Skin of body (tissue), 2 donors: ENCODE data around the gene MYBBP1A. TPM values are rescaled to one million over a fixed set of nuclear protein-coding genes. Genes with fewer than 3 reads are reported as not detected.
A peak's percentile ranks its signal among the peaks of the same experiment; 100 is the strongest.

Experiments
- DNase-seq: peaks from one replicate; lab custom pipeline; 2025; lab: John Stamatoyannopoulos, UW
- total RNA-seq: library from RNA; depleted of rRNA; stranded (reverse); fragments of >200 nt; gene quantifications from one replicate; pipeline ENCODE4 v1.2.3, GENCODE V29; 2014

MYBBP1A gene
- total RNA-seq, 1 donor from 2014 or later = 30.2 TPM

DNA sequence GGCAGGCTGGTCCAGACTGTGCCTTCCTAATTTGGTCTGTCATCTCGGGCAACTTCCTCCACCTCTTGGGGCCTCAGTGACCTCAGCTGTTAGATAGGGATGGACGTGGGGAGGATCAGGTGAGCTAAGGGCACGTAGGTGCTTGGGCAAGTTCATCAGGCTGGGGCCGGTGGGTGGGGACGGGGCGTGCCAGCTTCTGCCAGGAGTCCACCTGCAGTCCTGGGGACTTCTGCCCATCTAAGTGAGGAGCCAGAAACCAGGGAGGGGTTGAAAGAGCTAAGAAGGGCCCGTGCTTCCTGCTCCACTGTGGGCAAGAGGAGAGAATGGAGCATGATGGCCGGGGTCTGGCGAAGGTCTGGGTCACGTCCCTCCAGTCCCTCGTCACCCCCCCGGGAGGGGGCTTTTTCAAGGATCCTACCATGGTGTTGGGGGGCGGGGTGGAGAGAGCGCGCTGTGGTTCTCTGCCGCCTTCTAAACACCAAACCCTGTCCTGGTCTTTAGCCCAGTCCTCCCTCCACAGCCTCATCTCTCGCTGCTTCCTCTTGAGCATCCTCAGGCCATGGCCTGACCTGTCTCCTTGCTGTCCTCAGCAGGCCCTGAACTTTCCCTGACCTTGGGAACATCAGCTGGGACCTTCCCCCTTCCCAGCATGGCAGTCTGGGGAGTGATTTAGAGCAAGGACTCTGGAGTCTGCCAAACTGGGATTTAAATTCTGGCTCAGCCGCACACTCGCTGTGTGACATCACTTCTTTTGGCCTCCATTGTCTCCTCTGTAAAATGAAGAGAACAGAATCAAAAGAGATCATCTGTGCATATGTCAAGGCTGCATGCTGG lies 34.9 kb downstream of the MYBBP1A start:
- DNase-seq = peak; percentile 18

DNA sequence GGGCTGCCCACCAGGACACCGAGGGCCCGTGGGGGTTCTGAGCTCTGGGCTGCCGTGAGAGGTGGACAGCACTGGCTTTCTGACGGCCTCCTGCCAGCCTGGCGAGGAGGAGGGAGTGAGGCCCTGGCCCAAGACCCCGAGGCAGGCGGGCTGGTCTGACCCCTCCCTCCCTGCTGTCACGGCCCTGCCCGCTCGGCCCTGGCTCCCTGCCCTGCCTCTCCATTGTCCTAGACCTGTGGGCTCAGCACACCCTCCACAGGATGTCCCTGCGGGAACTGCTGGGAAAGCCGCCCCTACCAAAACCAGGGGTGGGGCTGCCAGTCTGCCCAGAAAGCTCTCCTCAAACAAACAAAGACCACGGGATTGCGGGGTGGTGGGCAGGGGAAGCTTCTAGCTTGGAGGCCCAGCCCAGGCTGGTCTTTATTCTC lies 35.8 kb downstream of the MYBBP1A start:
- DNase-seq = no peak

DNA sequence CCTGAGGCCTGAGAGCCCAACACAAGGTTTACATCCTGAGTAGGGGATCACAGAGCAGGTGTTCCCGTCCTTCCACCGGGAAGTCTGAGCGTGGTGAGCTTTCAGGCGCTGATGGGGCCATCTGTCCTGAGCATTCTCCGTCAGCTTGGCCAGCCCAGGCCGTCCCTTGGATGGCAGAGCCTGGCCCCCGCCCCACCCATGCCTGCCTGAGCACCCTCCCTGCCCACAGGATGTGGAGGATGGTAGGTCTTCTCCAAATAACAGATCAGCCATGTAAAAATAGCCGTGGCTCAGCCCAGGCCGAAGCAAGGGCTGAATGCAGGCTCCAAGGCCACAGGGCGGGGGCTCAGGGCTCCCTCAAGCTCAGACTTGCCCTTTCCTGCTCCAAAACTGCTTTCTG lies 36.3 kb downstream of the MYBBP1A start:
- DNase-seq = no peak

DNA sequence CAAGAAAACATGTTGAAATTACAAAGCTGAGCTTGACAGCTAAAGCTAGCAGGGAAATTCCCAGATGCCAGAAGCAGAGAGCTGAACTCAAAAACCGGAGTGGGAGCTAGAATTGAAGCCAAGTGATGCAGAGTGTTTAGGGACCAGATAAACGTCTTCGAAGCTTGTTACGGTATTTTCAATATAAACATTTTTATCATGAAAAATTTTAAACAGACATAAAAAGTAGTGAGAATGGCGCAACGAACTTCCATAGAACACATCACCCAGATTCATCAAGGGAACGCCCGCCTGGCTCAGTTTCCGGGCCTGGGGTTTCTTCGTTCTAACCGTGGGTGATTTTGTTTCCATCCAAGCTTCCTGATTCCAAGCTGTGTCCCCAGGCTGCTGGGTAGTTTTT lies 38.4 kb downstream of the MYBBP1A start:
- peak; percentile 78 for DNase-seq

DNA sequence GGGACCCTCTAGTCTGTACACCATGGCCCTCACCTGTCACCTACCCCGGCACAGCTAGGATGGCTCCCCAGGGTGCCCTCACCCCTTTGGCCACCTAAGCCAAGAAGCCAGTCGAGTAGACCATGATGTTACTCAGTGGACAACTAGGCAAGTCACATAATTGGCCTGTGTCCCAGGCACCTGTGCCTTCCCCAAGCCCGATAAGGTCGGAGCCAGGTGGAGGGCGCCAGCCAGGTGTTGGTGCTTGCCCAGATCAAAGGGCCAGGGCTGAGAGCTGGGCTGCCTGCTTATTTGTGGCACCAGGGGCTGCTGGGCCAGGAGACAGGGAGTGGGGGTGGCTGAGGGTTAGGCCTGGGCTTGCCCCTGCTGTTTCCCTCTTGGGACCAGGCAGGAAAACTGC lies 39.7 kb downstream of the MYBBP1A start:
- DNase-seq = no peak

DNA sequence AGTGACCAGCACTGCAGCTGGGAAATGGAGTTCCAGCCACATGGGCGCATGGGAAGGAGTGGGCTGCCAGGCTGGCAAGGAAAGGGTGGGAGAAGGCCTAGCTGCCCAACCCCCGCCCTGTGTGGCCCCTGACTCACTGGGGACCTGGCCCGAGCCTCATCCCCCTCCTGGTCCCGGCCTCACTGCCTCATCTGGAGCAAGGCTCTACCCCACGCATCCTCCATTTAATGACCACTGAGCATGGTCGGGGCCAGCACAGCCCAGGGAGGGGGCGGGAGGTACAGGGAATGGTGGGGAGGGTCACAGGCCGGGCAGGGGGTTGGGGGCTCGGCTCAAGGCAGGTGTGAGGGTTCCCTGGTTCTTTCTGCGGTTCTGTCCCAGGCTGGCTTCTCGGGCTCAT lies 40.4 kb downstream of the MYBBP1A start:
- DNase-seq = no peak

DNA sequence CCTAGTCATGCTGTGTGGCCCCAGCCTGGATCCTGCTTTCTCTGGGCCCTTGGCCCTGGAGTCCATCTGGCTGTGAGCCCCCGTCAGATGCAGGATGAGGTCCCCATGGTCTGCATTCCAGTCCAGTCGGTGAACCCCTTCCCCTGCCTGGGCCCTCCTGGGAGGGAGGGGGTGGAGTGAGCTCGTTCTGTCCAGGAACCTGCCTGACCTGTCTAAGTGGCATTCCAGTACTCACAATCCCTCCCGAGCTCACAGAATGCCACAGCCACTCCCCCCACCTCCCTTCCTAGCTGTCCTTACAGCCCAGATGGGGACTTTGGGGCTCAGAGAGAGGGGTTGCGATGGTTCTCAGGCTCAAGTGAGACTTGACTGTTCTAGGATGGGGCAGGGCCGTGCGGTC lies 41.0 kb downstream of the MYBBP1A start:
- no peak for DNase-seq

DNA sequence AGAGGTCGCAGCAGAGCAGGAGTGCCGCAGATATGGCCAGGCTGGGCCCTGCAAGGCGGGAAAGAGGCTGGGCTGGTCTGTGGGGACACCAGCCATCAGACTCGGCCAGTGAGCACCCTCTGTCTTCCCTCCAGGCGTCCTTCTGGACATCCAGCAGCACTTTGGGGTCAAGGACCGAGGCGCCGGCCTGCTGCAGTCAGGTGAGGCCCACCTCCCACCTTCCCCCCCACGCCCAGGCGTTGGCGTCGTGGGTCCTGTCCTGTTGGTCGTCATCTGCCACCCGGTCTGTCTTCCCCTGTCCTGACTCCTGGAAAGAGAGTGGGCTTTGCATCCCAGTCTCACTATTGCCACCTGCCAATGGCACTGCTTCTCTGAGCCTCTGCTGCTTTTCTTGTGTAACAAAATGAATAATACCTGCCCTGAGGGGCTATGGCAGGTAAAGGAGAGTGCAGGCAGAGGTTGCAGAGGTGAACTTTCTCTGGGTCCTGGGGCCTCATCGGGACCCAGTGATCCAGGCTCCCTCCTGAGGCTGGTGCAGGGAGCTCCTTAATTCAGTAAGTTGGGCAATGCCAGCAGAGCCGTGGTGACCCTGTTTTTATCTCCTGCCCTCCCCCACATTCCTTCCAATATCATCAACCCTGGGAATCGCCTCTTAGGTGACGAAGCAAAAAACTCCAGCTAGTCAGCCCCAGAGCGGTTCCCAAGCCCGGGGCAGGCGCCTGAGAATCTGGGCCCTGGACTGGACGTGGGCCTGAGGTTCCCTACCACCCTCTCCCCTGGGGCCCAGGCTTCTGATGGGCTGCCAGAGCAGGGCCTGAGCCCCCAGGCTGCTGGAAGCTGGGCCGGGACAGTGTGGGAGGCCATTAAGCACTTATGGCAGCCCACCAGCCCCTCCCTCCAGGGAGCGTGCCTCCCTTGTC lies 41.8 kb downstream of the MYBBP1A start:
- no peak for DNase-seq

DNA sequence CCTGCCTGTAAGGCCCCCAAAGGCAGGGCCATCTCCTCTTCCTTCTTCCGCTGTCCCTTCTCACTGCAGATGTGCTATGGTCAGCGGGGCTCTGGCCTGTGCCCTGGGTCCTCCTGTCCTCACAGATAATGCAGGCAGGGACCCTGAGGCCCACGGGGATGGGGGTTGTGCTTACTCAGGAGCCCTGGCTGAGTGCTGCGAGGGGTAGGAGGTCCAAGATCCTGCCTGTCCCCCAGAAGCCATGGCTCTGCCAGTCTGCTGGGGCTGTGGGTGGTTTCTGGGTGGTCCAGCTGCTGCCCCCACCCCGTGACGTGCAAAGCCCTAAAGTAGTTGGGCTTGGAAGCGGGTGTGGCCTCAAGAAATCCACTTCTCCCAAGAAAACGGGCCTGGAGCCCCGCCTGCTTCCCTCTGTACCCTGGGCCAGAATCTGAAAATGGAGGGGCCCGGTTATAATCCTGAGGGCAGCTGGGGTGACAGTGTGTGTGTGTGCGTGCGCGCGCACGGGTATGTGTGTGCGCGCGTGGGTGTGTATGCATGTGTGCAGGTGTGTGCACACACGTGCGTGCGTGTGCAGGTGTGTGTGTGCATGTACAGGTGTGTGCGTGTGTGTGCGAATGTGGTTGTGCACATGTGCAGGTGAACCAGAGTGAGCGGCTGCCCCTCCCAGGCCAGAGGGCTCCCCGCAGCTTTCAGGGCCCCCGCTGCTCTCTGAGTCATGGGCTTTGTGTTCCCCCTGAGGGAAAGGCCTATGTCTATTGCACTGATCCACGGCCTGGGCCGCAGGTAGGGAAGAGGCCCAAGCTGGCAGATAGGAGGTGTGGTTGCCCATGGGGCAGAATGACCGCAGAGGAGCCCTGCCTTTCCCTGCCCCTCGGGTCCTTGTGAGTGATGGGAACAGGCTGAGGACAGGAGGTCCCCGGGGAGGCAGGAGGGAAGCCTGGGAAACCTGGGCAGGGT lies 42.8 kb downstream of the MYBBP1A start:
- DNase-seq = no peak

DNA sequence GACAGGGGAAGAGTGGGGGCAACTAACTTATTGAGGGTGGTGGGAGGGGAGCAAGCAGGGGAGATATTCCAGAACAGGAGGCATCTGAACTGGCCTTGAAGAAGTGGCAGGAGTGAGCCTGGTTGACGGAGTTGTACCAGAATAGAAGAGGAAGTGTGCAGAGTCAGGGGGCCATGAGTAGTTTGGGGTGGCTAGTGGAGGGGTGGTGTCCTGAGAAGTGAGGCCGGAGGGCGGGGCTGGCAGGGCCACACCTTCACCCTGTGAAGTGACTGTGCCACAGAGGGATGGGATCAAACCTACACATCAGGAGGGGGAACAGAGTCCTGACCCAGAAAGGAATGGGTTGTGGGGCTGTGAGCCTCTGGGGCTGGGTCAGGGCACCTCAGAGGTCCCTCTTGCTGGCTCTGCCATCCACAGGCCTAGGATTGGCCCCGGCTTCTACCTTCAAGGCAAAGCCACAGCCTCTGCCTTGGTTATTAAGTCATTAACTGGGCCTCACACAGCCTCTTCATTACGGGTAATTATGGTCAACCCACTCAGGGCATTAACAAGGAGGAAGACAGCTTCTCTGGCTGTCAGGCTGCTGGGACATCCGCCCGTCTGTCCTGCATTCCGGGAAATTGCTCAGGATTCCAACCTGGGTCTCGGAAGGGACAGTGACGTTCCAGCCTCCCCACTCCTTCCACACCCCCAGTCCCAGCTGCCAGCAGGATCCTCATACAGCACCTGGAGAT lies 43.8 kb downstream of the MYBBP1A start:
- no peak for DNase-seq

DNA sequence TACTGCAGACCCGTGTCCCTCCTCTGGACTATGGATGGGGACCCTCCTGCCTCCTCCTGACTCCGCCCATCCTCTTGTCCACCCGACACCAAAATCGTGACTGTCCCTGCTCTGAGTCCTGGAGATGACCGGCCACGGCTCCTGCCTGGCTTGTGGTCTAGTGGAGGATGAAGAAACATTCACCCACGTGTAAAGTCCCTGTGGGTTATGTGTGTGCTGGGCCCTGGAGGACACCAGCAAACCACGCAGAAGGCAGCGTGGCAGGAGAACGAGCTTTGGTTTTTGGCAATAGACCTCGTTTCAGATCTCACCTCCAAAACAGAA lies 44.6 kb downstream of the MYBBP1A start:
- DNase-seq = no peak

DNA sequence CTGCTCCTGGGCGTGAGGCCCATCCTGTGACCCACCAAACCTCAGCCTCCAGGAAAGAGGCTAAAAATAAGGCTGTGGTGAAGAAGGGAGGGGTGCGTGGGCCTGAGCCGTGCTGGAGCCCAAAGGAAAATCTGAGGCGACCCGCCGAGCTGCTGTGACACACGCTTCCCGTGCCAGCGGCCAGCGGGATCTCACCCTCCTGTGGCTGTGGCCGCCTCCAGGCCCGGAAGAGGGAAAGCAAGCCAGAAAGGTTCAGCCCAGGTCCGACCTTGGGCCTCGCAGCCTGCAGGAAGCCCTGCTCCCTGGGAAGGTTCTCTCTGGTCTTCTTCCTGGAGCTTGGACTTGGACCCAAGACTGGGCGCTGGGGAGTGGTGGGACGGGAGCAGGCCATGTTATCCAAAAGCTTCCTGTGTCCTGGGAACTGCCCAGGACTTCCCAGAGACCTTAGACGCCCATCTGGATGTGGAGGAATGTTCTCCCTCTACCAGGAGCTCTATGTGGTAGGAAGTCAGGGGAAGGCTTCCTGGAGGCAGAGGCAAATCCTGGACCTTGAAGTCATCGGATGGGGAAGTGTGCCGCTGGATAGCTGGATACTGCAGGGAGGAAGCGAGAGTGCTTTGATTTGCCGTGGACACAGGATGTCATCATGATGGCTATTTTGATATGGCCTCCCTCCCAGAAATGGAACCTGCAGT lies 45.1 kb downstream of the MYBBP1A start:
- no peak for DNase-seq

DNA sequence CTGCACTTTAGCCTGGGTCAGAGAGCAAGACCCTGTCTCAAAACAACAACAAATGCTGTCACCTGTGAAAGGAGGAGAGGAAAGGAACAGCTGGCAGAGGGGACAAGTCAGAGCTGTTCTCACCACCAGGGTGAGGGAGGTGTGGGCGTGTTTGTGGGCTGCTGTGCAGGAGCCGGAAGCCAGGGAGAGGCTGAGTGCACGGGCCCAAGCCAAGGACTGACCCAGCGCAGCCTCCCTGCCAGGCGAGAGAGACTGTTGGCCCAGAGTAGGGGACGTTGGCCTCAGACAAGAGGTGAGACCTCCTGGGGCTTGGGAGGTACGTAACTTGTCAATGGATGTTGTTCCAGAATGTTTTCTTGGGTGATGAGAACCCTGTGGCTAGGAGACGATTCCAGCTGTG lies 45.8 kb downstream of the MYBBP1A start:
- DNase-seq = no peak

DNA sequence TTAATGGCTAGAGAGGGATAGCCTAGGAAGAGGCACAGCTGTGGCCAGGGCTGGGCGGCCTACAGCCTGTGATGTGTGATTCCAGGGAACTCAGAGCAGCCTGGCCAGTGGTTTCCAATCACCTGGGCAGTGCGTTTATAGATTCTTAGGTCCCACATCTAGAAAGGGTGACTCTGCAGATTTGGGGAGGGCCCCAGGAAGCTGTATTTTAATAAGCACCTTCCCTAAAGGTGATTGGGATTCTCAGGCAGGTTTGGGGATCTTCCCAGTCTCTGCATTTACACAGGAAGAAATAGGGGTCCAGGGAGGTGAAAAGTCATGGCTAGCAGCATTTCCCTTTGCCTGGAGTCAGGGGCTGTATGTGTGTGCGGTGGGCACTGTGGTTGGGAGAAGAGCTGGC lies 47.0 kb downstream of the MYBBP1A start:
- DNase-seq = no peak

DNA sequence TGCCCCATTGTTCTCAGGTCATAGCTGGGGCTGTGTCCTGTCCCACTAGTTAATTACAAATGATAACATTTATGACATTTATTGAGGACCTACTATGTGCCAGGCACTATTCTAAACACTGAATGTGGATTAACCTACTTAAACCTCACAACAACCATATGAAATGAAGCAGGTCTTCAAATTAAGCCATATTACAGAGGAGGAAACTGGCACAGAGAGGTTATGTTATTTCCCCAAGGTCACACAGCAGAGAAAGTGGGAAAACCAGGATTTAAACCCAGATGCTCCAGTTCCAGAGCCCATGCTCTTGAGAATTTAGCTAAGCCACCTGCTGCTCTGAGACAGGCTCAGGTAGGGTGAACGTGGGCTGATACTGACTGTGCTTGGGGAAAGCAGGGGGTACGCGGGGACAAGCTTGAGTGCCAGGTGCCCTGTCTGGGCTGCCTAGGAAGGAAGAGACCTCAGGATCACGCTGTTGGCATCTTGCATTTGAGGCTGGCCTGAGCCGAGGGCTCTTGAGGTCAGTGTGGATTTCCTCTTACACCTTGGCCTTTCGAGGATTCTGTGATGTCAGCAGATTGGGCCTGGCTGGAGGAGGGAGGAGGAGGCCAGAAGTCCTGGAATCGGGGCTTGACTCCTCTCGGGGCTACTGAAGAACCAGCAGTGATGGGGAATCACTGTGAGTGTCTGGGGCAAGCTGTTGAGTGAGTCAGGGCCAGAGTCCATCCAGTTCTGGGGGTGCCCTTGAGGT lies 47.6 kb downstream of the MYBBP1A start:
- no peak for DNase-seq

DNA sequence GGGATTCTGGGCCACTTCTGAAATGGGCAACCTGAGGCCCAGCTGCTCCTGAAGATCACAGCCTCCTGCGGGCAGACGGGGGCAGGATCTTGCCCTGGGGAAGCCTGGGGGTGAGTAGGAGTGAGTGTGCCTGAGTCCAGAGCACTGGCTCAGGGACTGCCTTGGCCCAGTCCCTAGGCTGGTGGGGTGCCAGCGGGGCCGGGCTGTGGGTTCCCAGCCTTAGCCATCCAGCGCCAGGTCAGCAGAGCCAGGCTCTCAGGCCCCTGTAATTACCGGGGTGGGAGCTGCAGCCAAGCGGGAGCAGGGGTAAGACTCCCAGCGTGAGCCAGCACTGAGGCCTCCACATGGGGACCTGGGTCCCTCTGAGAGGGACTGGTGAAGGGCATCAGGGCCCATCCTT lies 48.3 kb downstream of the MYBBP1A start:
- DNase-seq = no peak

DNA sequence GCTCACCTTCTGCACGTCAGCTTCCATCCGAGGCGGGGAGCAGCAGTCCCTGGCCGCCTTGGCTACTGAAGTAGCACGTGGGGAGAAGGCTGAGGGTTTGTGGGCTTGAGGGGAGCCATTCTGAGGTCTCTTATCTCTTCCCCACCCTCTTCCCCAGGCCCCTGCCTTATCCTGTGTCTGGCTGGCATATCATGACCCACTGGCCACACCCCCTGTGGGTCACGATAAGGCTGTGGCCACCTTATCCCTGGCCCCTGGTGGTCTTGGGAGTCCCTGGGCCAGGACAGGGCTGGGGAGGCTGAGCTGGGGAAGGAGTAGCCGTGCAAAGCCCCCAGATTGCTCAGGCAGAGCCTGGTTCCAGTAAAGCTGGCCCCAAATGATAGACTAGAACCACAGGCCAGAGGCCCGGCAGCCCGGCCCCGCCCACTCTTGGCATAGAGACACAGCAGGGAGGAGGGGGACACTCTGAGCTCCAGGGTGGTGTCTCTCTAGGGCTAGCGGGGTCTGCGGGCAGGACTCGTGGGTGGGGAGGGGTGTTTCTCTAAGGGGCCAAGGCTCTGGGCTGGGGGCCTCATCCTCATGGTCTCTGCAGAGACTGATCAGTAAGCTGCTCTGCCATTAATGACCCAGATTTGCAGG lies 48.9 kb downstream of the MYBBP1A start:
- no peak for DNase-seq

DNA sequence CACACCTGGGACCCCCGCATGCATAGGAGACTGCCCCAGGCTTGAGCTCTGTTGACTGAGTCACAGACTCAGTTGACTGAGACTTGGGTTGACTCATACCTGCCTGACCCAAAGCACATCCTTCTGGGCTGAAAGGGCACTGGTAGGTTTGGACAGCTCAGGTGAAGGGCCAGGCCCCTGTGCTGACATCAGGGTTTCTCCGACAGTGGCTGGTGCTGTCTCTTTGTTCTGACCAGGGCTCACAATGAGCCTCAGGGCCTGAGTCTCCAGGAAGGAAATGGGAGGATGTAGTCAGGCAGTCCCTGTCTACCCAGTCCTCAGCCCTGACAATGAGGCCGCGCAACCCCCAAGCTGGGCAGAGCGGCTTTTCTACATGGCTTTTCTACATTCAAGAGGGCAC lies 50.0 kb downstream of the MYBBP1A start:
- DNase-seq = no peak

DNA sequence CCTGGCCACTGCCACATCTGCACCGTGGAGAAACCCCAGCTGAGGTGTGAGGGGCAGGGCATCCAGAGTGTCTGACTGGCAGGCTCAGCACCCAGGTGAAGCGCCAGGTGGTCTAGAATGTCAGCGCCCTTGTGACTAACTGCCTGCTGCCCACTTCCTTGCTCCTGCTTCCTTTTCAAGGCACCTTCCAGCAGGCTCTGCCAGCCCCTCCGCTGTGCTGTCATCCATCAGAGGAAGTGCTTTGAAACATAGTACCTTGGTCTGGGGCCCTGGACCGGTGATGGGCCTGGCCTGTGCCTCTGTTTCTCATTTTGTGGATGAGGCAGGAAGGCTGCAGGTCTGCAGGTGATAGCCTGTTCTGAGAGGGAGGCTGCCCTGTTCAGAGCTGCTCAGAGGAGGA lies 51.0 kb downstream of the MYBBP1A start:
- no peak for DNase-seq
